Heart right ventricle (tissue), 16 donors: ENCODE results near the gene CLPTM1. TPM values are rescaled to one million over a fixed set of nuclear protein-coding genes. Genes with fewer than 3 reads are reported as not detected.

Source experiments
- ATAC-seq, 8 donors: fragments of 200-7000 bp; cut with Tn5 transposase; one replicate each; pipeline ENCODE4 v1.9.1; 2020; ENCODE audit warnings: mild to moderate bottlenecking in 8 of 8, moderate library complexity in 8 of 8, moderate number of reproducible peaks in 1 of 8
- DNase-seq, 2 donors: peaks; one replicate each; pipeline ENCODE4 v3.0.0-alpha.2; 2020
- H3K27ac ChIP-seq, 10 donors: fragments of 200-600 bp; sonication (generic) in 2 of 10; one replicate each; pipeline versions ENCODE4 v1.5.0 to v1.8.0; 2020 to 2022; ENCODE audit warnings: mild to moderate bottlenecking in 3 of 10
- H3K27me3 ChIP-seq, 7 donors: fragments of 200-600 bp; one replicate each; pipeline ENCODE4 v1.8.0; 2021 to 2022; ENCODE audit warnings: mild to moderate bottlenecking in 2 of 7
- H3K36me3 ChIP-seq, 9 donors: fragments of 200-600 bp; sonication (generic) in 1 of 9; one replicate each; pipeline versions ENCODE4 v1.5.0 to v1.8.0; 2020 to 2022; ENCODE audit warnings: mild to moderate bottlenecking in 2 of 9
- H3K4me1 ChIP-seq, 9 donors: fragments of 200-600 bp; sonication (generic) in 1 of 9; one replicate each; pipeline versions ENCODE4 v1.5.0 to v1.8.0; 2020 to 2022; ENCODE audit warnings: mild to moderate bottlenecking in 4 of 9
- H3K4me3 ChIP-seq, 10 donors: fragments of 200-600 bp; sonication (generic) in 2 of 10; one replicate each; pipeline versions ENCODE4 v1.5.0 to v1.8.0; 2020 to 2022; ENCODE audit warnings: mild to moderate bottlenecking in 7 of 10, moderate library complexity in 2 of 10
- H3K9me3 ChIP-seq, 11 donors: fragments of 200-600 bp in 10 of 11; sonication (generic) in 2 of 11; one replicate each; pipeline versions ENCODE4 v1.5.0 to v1.8.0; 2013 to 2022; ENCODE audit warnings: mild to moderate bottlenecking in 2 of 11, control low read depth in 1 of 11, moderate library complexity in 1 of 11
- WGBS, 2 donors: extraction: QIAGEN DNeasy Blood & Tissue Kit; methylation state at CpG; one replicate each; pipeline ENCODE4 v1.1.7; 2013; ENCODE audit warnings: inconsistent platforms in 1 of 2; 5-methylcytosine and 5-hydroxymethylcytosine counted together
- intact Hi-C, 10 donors: fragments of 100-400 bp; cut with DNase I; formaldehyde crosslinking; loops; one replicate each; pipeline versions ENCODE4 v1.11.1 to v1.14.2; 2022
- polyA plus RNA-seq, 2 donors: library from polyadenylated mRNA; stranded (reverse); fragments of 200-250 nt; gene quantifications; one replicate each; pipeline ENCODE4 v1.2.3, GENCODE V29; 2013
- total RNA-seq, 10 donors: library from RNA; stranded (reverse); fragmentation: NEBNext Ultra II Directional in 3 of 10; extraction: Animal tissue kit (Norgen Biotek cat#: 25700) in 3 of 10; gene quantifications; one replicate each; pipeline versions ENCODE4 v1.2.1 to v1.2.4, GENCODE V29; 2021 to 2023
- TF ChIP-seq, protein P1 (sequence below), 9 donors: fragments of 200-600 bp; sonication (generic) in 2 of 9; IDR thresholded peaks; one replicate each; pipeline versions ENCODE4 v1.5.0 to v1.8.0; 2021 to 2022; ENCODE audit warnings: antibody characterized with exemption in 9 of 9, mild to moderate bottlenecking in 5 of 9, moderate library complexity in 1 of 9
- donor health status: Arrhythmogenic right ventricular cardiomyopathy.
- donor health status: ischemic (EF 13 %, LVEDD 7.1; RV severe dilation, severe dysfunction).
- donor health status: healthy with polysubstance abuse.
- donor health status: DM: no; HTN: yes; CAD: no.
- donor health status: DM: no; HTN: no; CAD: no.
- donor health status: ischemic (EF 25% LVEDD 6.9; RV normal size, moderate dysfunction).
- donor health status: ischemic (EF 25% LVEDD 5.7; RV mildly dilated, moderate dysfunction).
- donor health status: healthy.
- donor health status: DM: yes; HTN: yes; CAD: no.
- donor health status: Ischemic cardiomyopathy.
- donor health status: ischemic (EF 35%, LVEDD 5.7; RV mildly dilated, moderate dysfunction).
- donor health status: nonischemic (EF 11% LVEDD 7.7; RV severe dilation, severe dysfunction).
- donor health status: DM: yes; HTN: yes; CAD: no.
- donor health status: PGD.
- donor health status: ischemic (EF 29% LVEDD 5.4; RV normal size, mild dysfunction).
- donor health status: nonischemic (EF 23%, LVEDD 6.1; RV moderate dilation, normal function).

The CLPTM1 gene
- total and polyA plus RNA-seq, 12 donors, result 72.1 to 130 (median 95.7) TPM

DNA sequence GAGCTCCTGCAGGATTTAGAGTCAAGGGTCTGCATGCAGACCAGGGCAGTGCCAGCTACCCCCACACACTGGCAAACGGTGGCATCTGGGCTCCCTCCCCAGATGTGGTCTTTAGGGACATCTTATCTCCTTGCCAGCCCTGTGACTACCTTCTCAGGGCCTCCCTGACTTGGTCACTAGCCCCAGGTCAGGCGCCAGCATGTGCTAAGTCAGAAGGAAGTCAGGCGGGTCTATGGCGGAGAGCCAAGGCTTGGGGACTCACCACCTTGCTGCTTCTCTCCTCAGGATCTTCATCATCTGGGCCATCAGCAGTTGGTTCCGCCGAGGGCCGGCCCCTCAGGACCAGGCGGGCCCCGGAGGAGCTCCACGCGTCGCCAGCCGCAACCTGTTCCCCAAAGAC is 17.6 kb downstream of the CLPTM1 start:
- Histone ChIP-seq H3K27me3 (no peaks in the 10 kb centered on the region), H3K9me3 (no peaks in the 10 kb centered on the region), H3K4me1 (no peaks in the 10 kb centered on the region), H3K27ac (no peak overlapping the region), H3K36me3 (peaks cover 7 to 92% (median 47%) of the 10 kb centered on the region in 9 donors), H3K4me3 (no peak overlapping the region)
- WGBS, 2 donors, result 90 to 92% methylated on average over 13 of the region's 13 CpGs
- TF ChIP-seq, protein P1, sequence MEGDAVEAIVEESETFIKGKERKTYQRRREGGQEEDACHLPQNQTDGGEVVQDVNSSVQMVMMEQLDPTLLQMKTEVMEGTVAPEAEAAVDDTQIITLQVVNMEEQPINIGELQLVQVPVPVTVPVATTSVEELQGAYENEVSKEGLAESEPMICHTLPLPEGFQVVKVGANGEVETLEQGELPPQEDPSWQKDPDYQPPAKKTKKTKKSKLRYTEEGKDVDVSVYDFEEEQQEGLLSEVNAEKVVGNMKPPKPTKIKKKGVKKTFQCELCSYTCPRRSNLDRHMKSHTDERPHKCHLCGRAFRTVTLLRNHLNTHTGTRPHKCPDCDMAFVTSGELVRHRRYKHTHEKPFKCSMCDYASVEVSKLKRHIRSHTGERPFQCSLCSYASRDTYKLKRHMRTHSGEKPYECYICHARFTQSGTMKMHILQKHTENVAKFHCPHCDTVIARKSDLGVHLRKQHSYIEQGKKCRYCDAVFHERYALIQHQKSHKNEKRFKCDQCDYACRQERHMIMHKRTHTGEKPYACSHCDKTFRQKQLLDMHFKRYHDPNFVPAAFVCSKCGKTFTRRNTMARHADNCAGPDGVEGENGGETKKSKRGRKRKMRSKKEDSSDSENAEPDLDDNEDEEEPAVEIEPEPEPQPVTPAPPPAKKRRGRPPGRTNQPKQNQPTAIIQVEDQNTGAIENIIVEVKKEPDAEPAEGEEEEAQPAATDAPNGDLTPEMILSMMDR (IDR thresholded peaks at IDR 0.05), result no peak
- intact Hi-C loops, result no loop called here
- no peak for DNase-seq
- ATAC-seq, result peak in 1 of 8 donors; percentile 13

DNA sequence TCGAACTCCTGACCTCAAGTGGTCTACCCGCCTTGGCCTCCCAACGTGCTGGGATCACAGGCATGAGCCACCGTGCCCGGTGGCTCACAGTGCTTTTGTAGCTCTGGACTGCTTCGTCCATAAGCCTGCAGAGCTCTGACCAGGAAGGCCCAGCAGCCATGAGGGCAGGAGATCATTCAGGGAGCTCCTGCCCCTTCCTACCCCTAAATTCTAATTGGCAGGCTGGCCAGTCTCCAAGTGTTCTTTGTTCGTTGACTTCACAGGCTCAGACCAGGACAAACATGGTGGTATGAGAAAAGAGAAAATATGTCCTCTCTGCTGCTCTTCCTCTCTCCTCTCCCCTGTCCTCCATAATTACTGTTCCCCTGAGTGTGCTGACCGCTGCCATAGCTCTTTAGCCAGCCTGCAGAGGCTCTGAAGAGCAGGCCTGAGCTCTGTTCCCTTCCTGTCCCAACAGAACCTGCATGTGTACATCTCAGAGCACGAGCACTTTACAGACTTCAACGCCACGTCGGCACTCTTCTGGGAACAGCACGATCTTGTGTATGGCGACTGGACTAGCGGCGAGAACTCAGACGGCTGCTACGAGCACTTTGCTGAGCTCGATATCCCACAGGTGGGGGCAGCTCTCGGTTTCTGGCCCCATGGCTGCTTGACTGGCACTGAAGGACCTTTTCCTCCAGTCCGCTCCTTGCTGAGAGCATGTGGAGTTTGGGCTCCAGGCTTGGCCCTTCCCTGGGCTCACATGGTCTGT is 19.0 kb downstream of the CLPTM1 start:
- Histone ChIP-seq H3K27me3 (no peaks in the 10 kb centered on the region), H3K4me3 (no peak overlapping the region), H3K4me1 (no peaks in the 10 kb centered on the region), H3K36me3 (peaks cover 7 to 92% (median 59%) of the 10 kb centered on the region in 9 donors), H3K9me3 (no peaks in the 10 kb centered on the region), H3K27ac (no peak overlapping the region)
- intact Hi-C loops, result no loop called here
- ATAC-seq (no peak), DNase-seq (no peak)
- 86 to 87% methylated on average over 21 of the region's 21 CpGs for WGBS, 2 donors
- TF ChIP-seq, protein P1 (IDR thresholded peaks at IDR 0.05), result no peak

DNA sequence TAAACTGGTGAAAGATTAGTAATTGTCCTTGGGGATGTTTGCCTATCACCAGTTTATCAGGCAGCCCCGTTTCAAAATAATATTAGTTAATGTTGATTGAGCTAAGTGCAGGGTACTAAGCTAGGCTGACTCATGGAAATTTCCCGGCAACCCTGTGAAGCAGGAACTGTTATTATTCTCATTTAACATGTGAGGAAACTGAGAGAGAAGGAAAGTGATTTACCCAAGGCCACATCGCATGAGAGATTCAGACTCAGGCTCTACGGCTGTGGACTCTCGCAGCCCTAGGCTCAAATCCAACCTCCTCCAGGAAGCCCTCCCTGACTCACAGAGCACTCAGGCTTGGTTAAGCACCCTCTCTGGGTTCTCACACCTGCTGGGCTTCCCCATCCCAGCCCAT is 19.7 kb downstream of the CLPTM1 start:
- DNase-seq, result no peak
- H3K4me1 ChIP-seq, result no peaks in the 10 kb centered on the region
- 90 to 92% methylated on average over 5 of the region's 5 CpGs for WGBS, 2 donors
- no peaks in the 10 kb centered on the region for H3K27me3 ChIP-seq
- no peak overlapping the region for H3K27ac ChIP-seq
- no peaks in the 10 kb centered on the region for H3K9me3 ChIP-seq
- TF ChIP-seq, protein P1 (IDR thresholded peaks at IDR 0.05), result no peak
- peaks cover 7 to 92% (median 65%) of the 10 kb centered on the region in 9 donors for H3K36me3 ChIP-seq
- no peak overlapping the region for H3K4me3 ChIP-seq
- intact Hi-C loops, result no loop called here
- ATAC-seq, result no peak

DNA sequence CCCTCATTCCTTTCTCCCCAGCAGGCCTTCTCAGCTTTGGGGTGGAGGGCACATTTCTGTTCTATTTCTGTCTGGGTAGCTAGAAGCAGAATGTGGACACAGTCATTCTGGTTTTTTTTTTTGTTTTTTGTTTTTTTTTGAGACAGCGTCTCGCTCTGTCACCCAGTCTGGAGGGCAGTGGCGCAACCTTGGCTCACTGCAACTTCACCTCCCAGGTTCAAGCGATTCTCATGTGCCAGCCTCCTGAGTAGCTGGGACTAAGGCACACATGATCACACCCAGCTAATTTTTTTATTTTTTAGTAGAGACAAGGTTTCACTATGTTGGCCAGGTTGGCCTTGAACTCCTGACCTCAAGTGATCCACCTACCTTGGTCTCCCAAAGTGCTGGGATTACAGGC is 20.3 kb downstream of the CLPTM1 start:
- TF ChIP-seq, protein P1 (IDR thresholded peaks at IDR 0.05), result no peak
- no peaks in the 10 kb centered on the region for H3K27me3 ChIP-seq
- ATAC-seq (no peak), DNase-seq (no peak)
- 97 to 99% methylated on average over 4 of the region's 4 CpGs for WGBS, 2 donors
- H3K27ac ChIP-seq, result no peak overlapping the region
- no peaks in the 10 kb centered on the region for H3K9me3 ChIP-seq
- H3K4me1 ChIP-seq, result no peaks in the 10 kb centered on the region
- no peak overlapping the region for H3K4me3 ChIP-seq
- H3K36me3 ChIP-seq, result peaks cover 7 to 93% (median 71%) of the 10 kb centered on the region in 9 donors
- intact Hi-C loops, result no loop called here
